ENCODE measurements around the gene RTL5. TPM values are rescaled to one million over a fixed set of nuclear protein-coding genes. Genes with fewer than 3 reads are reported as not detected.

The RTL5 gene
- total RNA-seq, 1 experiment from 2014 or later, result not detected

GRCh38 chrX:72110051-72110875, 21.5 kb downstream of the RTL5 start:
- no peak for DNase-seq (ENCODE audit: low read depth)

DNA sequence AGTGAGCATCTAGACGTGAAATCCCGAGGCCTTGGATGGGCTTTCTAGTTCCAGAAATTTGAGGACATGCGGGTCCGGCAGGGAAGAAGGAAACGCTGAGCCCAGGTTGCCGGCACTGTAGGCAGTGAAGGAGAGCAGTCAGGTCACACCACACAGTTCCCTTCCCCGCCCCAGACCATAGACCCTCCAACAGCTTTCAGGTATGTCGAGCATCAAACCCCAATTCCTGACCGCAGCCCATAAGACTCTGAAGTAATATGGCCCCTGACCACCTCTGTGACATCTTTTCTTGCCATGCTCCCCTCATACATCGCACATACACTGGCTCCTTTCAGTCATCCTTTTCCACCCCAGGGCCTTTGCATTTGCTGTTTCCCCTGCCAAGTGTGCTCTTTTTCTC, 23.0 kb downstream of the RTL5 start:
- DNase-seq (ENCODE audit: low read depth), result no peak

GRCh38 chrX:72107841-72108595, 23.7 kb downstream of the RTL5 start:
- no peak for DNase-seq (ENCODE audit: low read depth)

DNA sequence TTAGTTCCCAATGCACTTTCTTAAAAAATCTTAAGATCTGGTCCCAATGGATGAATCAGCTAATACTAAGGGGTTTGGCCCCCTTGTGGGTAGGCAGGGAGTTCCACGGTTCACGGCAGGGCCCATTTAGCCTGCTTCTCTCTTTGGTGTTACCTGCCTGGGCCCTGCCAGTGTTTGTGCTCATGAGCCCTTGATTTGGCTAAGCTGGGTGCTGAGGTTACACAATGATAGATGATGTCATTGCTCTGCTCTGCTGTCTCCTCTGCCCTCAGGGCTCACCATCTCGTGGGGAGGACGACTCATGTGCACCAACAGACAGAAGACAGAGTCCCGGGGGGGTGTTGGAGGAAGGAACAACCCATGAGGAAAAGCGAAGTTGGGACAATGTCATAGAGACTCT, 24.4 kb downstream of the RTL5 start:
- DNase-seq (ENCODE audit: low read depth), result peak; percentile 50

GRCh38 chrX:72105436-72105835, 26.3 kb downstream of the RTL5 start:
- DNase-seq (ENCODE audit: low read depth), result no peak

DNA sequence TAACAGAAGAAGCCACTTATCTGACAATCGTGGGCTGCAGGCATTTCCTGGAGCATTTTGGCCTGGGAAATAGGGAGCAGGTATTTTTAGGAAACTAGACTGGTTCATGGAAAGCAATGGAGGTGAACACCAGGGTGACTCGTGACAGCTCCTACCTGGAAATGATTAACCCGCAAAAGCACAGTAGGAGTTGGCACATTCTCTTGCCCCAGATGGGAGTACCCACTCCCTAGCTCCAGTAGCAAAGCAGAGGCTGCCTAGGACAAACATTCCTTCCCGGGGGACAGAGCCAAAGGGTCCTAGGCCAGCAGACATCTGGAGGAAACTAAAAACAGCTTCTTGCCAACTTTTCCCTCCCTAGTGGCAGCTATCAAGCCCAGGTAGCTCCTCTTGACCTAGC, 29.0 kb downstream of the RTL5 start:
- no peak for DNase-seq (ENCODE audit: low read depth)

GRCh38 chrX:72102126-72102525, 29.6 kb downstream of the RTL5 start:
- no peak for DNase-seq (ENCODE audit: low read depth)

DNA sequence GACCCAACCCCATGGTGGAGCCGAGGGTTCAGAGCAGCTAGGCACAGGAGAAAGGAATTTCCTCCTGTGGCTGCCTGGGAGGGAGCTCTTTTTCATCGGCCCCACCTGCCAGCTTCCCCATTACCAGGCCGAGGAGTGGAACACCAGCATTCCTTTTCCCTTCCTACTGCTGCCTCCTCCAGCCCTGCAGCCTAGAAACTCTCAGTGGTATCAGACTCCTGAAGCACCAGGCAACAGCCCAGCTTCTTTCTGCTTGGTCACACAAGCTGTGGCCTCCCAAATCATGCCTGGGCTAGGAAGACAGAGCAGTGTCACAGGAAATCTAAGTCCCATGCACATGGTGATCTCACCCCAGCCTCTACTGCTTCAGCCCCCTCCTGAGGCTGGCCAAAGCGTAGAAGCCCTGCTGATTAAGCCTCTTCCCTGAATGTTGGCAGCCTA, 30.1 kb downstream of the RTL5 start:
- peak; percentile 20 for DNase-seq (ENCODE audit: low read depth)

DNA sequence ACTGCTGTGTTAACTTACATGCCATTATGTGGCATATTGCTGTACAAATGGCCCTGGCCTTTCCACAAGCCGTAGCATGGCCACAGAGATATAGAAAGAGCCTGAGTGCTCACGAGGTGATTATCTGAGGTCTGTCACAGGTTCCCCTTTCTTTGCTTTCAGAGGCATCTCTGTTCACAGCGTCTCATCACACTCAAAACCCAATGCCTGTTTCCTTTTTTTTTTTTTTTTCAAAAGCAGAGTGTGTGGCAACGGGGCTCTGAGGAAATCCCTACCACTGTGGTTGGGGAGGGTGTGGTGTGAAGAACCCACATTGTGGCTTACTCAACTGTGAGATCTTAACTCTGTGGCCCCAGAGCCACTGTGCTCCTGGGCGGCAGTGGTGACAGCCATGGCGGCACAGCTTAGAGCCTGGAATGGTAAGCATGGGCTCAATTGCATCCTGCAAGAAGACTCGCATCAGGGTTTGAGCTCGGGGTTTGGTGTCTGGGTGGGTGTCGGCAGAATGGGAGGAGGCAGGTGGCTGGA, 30.8 kb downstream of the RTL5 start:
- DNase-seq (ENCODE audit: low read depth), result no peak

DNA sequence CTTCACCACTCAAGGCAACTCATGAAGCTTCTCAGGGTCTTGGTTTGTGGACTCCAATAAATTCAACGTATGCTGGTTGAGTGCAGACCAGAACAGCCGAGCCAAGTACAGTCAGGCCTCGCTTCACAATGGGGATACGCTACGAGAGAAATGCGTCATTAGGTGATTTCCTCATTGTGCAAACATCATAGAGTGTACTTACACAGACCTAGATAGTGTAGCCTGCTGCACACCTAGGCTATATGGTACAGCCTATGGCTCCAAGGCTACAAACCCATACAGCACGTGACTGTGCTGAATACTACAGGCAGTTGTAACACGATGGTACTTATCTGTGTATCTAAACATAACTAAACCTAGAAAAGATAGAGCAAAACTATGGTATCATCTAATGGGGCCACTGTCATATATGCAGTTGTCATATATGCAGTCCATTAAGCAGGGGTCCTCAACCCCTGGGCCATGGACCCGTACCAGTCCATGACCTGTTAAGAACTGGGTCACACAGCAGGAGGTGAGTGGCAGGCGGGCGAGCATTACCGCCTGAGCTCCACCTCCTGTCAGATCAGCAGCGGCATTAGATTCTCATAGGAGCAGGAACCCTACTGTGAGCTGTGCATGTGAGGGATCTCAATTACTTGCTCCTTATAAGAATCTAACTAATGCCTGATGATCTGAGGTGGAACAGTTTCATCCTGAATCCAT, 31.5 kb downstream of the RTL5 start:
- DNase-seq (ENCODE audit: low read depth), result no peak

DNA sequence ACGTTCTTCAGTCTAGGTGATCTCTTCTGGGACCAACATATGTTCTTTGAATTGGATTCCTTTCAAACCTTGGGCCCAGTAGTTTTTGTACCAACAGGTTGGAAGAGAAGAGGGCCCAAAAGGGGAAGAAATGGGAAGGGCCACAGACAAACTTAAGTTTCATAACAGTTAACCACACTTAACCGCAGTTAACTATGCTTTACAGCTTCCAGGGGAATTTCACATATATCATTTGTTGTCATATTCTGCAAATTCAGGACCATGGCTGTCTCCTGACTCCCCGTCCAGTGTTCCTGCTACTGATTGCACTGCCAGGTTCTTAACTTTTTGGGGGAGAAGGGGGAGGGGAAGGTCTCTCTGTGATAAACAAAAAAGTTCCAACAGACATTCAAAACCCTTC, 34.6 kb downstream of the RTL5 start:
- DNase-seq (ENCODE audit: low read depth), result no peak

DNA sequence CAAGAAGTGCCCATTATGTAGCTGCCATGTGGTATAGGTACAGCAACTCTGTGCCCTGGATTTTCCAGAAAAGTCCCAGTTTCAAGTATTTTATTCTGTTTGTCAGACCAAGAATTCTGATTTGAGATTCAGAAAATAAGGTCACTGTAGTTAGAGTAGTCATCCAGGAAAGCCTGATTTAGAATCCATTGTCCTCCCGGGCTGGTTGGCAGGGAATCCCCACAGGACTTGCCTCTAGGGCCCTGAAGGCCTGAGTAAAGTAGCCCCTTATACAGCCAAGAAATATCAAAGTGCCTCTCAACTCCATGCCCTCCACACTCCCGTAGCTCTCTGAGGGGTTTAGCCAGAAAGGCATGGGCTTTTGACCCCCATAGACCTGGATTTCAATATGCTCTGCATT, 36.3 kb downstream of the RTL5 start:
- DNase-seq (ENCODE audit: low read depth), result no peak

- no peak for DNase-seq (ENCODE audit: low read depth)
Measured at GRCh38 chrX:72094894-72095293, 36.8 kb downstream of the RTL5 start.

- no peak for DNase-seq (ENCODE audit: low read depth)
Measured at GRCh38 chrX:72089254-72089653, 42.5 kb downstream of the RTL5 start.

DNA sequence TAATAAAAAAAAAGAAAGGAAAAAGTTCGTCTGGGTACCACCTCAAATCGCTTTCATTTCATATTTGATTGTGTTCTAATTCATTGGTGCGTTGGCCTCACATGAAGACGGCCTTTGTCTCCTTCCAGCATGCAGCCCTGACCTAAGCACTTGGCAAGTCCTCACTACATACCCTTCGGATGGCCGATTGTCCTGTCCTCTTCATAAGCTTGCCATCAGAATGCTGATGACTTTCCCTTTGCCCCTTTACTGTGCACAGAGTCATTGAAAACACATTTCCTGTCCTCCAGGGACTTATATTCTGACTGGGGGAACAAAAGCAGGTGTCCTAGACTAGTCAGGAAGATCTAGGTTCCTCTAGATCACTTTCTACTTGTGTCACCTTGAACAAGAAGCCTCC, 43.0 kb downstream of the RTL5 start:
- DNase-seq (ENCODE audit: low read depth), result no peak

- DNase-seq (ENCODE audit: low read depth), result no peak
Measured at GRCh38 chrX:72086995-72087394, 44.7 kb downstream of the RTL5 start.

- no peak for DNase-seq (ENCODE audit: low read depth)
Measured at GRCh38 chrX:72084114-72084513, 47.6 kb downstream of the RTL5 start.

- DNase-seq (ENCODE audit: low read depth), result no peak
Measured at GRCh38 chrX:72083291-72083690, 48.4 kb downstream of the RTL5 start.

DNA sequence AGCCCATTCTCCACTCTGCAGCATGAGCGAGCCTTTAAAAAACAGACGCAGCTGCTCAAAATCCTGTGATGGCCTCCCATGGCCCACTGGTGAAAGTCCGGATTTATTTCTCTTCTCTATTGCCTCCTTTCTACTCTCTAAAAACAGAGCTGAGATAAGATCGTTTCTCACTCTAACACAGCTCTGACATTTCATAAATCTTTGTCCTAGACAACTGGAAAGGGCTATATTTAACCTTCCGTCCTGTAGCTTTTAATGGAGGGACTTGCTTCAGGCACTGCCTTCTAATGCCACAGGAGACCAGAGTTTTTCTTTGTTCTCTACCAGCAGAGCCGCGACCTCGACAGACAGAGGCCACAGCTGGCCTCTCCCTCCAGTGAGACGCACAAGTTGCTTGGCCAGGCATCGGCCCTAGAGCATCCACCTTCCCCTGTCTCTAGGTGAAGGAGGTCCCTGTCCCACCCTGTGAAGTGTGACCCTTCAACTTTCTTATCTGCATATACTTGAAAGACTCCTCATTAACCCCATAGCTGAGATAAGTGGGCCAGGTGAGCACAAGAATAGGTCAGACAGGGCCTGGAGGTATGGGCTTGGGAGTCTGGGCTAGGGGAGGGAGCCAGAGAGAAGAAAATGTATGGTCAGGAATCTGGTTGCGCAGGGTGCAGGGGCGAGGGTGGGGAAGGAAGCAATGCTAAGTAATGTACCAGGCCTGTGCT, 50.0 kb downstream of the RTL5 start:
- DNase-seq (ENCODE audit: low read depth), result no peak

GRCh38 chrX:72080800-72081199, 50.9 kb downstream of the RTL5 start:
- DNase-seq (ENCODE audit: low read depth), result no peak

DNA sequence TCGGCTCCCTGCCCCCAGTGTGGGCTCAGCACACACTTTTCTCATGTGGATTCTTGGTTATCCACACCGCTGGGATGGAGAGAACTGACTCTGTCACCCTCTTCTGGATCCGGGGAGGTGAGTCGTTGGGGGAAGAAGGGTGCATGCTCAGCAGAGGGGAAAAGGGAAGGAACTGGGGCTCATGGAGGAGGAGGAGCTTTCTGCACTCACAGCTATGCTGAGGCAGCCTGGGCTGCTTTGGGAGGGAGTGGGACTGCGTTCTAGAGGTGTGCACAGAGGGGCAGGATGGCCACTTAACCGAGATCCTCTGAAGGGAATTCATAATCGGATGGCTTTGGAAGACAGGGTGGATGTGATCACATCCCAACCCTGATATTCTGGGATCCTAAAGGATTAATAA, 51.6 kb downstream of the RTL5 start:
- no peak for DNase-seq (ENCODE audit: low read depth)

Data from HT1080 (cell line).